Muscle layer of duodenum (tissue), 2 donors: ENCODE data around the gene MGAT4A.
"Not testable (repeated sequence)": the region's sequence is repeated elsewhere in the genome, so short reads cannot be mapped to it uniquely, and the experiment has no call there.

Source experiments
- H3K27ac ChIP-seq: one replicate; pipeline ENCODE4 v1.7.0; 2013; ENCODE audit warnings: mild to moderate bottlenecking, low read length
- H3K27me3 ChIP-seq: one replicate; pipeline ENCODE4 v1.7.0; 2013; ENCODE audit warnings: low read depth, mild to moderate bottlenecking, control low read depth, low read length
- H3K36me3 ChIP-seq, 2 donors: one replicate each; pipeline ENCODE4 v1.7.0; 2013; ENCODE audit warnings: low read length in 2 of 2, control low read depth in 1 of 2, mild to moderate bottlenecking in 1 of 2; ENCODE audit not compliant: insufficient read depth in 2 of 2, control insufficient read depth in 1 of 2
- H3K4me1 ChIP-seq, 2 donors: one replicate each; pipeline ENCODE4 v1.7.0; 2013; ENCODE audit warnings: low read length in 2 of 2, mild to moderate bottlenecking in 2 of 2, control low read depth in 1 of 2, moderate library complexity in 1 of 2; ENCODE audit not compliant: insufficient read depth in 2 of 2, control insufficient read depth in 1 of 2
- H3K4me3 ChIP-seq, 2 donors: one replicate each; pipeline ENCODE4 v1.7.0; 2013; ENCODE audit warnings: low read length in 2 of 2, low read depth in 1 of 2, mild to moderate bottlenecking in 1 of 2
- H3K9me3 ChIP-seq, 2 donors: one replicate each; pipeline ENCODE4 v1.7.0; 2013; ENCODE audit warnings: low read length in 2 of 2, control low read depth in 1 of 2, mild to moderate bottlenecking in 1 of 2; ENCODE audit not compliant: control insufficient read depth in 1 of 2
- donor health status: healthy.

Gene MGAT4A

DNA sequence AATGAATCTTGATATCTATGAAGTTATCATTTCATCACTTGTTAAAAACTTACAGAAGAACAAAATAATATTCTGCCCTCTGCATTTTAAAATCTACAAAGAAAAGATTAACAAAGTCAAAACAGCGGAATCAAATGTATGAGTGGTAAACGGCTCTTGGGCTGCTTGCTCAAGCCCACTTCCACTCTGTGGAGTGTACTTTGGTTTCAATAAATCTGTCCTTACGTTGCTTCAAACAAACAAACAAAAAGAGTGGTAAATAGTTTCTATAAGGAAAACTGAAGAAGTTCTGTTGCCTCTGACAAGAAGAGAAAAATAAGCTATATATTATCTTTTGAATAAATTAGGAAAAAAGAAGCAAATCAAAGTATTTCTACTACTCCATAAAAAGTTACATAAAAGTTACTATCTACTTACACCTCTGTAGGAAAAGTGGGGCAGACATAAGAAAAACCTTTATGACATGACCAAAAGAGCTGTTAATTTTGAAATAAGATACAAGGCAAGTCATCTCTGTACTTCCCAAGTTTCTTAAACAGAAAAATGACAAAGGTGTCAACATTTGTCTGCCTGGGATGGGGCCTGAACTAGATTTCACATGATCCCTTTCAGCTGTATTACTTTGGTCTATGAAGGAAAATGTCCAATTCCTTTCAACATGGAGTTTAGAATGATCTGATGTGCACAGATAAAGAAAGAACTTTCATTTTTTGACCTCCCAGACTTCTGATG lies 56.5 kb downstream of the MGAT4A start:
- Histone ChIP-seq H3K27me3 (no peaks in the 10 kb centered on the region), H3K9me3 (no peaks in the 10 kb centered on the region), H3K4me1 (no peaks in the 10 kb centered on the region), H3K4me3 (no peak overlapping the region), H3K36me3 (peaks cover 16 to 20% of the 10 kb centered on the region in 2 donors), H3K27ac (no peak overlapping the region)

DNA sequence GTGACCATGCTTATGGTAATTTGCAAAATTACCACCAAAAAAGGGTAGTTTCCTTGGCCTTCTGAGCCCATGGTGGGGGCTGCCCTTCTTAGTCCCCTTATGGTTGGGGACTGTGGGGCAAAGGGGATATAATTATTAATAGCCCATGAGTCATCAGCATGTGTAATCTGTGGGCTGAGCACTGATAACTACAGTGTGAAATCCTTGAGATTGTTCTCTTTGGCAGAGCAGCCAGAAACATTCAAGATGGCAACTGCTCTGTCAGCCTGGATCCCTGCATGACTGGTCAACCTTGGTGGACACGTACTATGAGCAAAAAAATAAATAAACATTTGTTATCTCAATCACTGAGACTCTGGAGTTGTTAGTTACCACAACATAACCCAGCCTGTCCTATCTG lies 61.3 kb downstream of the MGAT4A start:
- H3K27me3 ChIP-seq: no peaks in the 10 kb centered on the region
- H3K36me3 ChIP-seq: peaks cover 14 to 17% of the 10 kb centered on the region in 2 donors
- H3K4me3 ChIP-seq: no peak overlapping the region
- H3K27ac ChIP-seq: no peak overlapping the region
- H3K4me1 ChIP-seq: no peaks in the 10 kb centered on the region
- H3K9me3 ChIP-seq: no peaks in the 10 kb centered on the region

- H3K36me3 ChIP-seq: peaks cover 6 to 13% of the 10 kb centered on the region in 2 donors
Observed at GRCh38 chr2:98665677-98666076, 65.3 kb downstream of the MGAT4A start.

GRCh38 chr2:98664323-98664722 lies 66.6 kb downstream of the MGAT4A start:
- Histone ChIP-seq H3K27me3 (no peaks in the 10 kb centered on the region), H3K4me3 (no peak overlapping the region), H3K36me3 (peaks cover 0 to 16% of the 10 kb centered on the region in 2 donors), H3K4me1 (no peaks in the 10 kb centered on the region), H3K9me3 (no peaks in the 10 kb centered on the region), H3K27ac (no peak overlapping the region)

More at GRCh38 chr2:98665677-98666076, 65.3 kb downstream of the MGAT4A start:
- Histone ChIP-seq H3K27ac (no peak overlapping the region), H3K9me3 (no peaks in the 10 kb centered on the region), H3K27me3 (no peaks in the 10 kb centered on the region), H3K4me1 (no peaks in the 10 kb centered on the region), H3K4me3 (no peak overlapping the region)

GRCh38 chr2:98663511-98664090 lies 67.3 kb downstream of the MGAT4A start:
- H3K4me1 ChIP-seq: no peaks in the 10 kb centered on the region
- no peaks in the 10 kb centered on the region for H3K9me3 ChIP-seq
- no peak overlapping the region for H3K4me3 ChIP-seq
- H3K27ac ChIP-seq: no peak overlapping the region
- peaks cover 0 to 16% of the 10 kb centered on the region in 2 donors for H3K36me3 ChIP-seq
- no peaks in the 10 kb centered on the region for H3K27me3 ChIP-seq

DNA sequence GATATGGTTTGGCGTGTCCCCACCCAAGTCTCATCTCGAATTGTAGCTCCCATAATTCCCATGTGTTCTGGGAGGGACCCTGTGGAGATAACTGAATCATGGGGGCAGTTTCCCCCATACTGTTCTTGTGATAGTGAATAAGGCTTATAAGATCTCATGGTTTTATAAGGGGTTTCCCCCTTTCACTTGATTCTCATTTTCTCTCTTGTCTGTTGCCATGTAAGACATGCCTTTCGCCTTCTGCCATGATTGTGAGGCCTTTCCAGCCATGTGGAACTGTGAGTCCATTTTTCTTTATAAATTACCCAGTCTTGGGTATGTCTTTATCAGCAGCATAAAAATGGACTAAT lies 71.5 kb downstream of the MGAT4A start:
- H3K36me3 ChIP-seq: peaks cover 0 to 15% of the 10 kb centered on the region in 2 donors
- H3K27ac ChIP-seq, H3K27me3 ChIP-seq, H3K4me3 ChIP-seq, H3K4me1 ChIP-seq, H3K9me3 ChIP-seq: not testable (repeated sequence)

DNA sequence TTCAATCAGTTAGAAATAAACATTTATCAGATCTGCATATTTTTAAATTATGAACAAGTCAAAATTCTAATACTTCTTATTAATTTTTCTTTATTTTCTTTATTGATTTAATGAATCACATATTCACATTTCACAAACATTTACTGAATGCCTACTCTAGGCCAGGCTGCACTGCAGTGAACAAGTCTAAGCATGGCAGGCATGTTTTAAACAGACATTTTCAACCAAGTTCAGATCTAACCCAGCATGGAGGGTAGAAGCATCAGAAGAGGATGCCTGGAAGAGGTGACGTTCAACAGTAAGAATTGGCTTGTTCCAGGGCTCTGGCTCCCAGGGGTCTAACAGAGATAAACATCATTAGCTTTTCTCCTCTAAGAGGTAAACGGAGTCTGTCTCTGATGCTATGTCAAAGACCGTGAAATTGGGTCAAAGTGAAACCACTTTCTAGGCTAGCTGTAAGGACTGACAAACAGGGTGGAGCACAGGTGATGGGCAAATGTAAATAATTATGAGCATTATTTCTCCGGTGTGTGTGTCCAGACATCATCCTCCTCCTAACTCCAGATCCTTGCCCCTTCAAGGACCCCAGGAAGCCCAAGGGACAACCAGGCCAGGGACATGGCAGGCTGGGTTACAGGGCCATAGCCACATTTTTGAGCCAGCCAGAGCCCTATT lies 72.0 kb downstream of the MGAT4A start:
- H3K4me1 ChIP-seq: no peaks in the 10 kb centered on the region
- H3K27ac ChIP-seq: no peak overlapping the region
- no peaks in the 10 kb centered on the region for H3K9me3 ChIP-seq
- peaks cover 0 to 12% of the 10 kb centered on the region in 2 donors for H3K36me3 ChIP-seq
- no peak overlapping the region for H3K4me3 ChIP-seq
- no peaks in the 10 kb centered on the region for H3K27me3 ChIP-seq

GRCh38 chr2:98656800-98657199 lies 74.1 kb downstream of the MGAT4A start:
- H3K27me3 ChIP-seq: no peaks in the 10 kb centered on the region
- H3K9me3 ChIP-seq: no peaks in the 10 kb centered on the region
- no peak overlapping the region for H3K27ac ChIP-seq
- no peaks in the 10 kb centered on the region for H3K4me1 ChIP-seq
- H3K4me3 ChIP-seq: no peak overlapping the region
- H3K36me3 ChIP-seq: peaks cover 0 to 12% of the 10 kb centered on the region in 2 donors

DNA sequence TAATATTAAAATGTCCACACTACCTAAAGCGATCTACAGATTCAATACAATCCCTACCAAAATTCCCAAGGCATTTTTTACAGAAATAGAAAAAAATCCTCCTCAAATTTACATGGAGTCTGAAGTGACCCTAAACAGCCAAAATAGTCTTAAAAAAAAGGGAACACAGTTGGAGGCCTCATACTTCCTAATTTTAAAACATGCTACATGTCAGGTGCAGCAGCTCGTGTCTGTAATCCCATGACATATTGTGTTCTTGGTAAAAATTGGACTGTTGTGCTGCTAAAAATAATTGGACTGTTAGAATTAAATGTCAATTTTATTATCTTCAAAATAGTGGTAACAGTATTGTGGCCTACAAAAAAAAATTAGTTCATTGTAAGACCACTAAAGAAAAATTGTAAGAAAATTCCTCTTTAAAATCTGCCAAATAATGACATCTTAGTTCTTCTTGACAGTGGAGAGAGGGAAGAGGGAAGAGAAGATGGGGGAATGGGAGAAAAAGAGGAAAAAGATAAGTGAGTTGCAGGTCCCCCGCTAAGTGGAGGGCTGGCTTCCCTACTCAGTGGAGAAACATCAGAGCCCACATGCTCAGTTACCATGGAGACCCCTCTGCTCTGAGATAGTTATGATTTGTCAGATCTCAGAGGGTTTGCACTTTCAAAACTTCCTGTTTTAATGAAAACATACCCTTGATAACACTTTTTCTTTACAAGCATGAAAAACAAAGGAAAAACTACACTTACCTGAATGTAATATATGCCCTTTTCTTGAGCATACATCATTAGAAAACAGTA lies 76.0 kb downstream of the MGAT4A start:
- Histone ChIP-seq H3K4me1 (no peaks in the 10 kb centered on the region), H3K27me3 (no peaks in the 10 kb centered on the region), H3K36me3 (no peaks in the 10 kb centered on the region), H3K27ac (no peak overlapping the region), H3K4me3 (no peak overlapping the region), H3K9me3 (no peaks in the 10 kb centered on the region)

GRCh38 chr2:98650998-98651397 lies 79.9 kb downstream of the MGAT4A start:
- Histone ChIP-seq H3K27ac (no peak overlapping the region), H3K9me3 (no peaks in the 10 kb centered on the region), H3K27me3 (no peaks in the 10 kb centered on the region), H3K4me1 (no peaks in the 10 kb centered on the region), H3K4me3 (no peak overlapping the region), H3K36me3 (peaks cover 7 to 10% of the 10 kb centered on the region in 2 donors)

- H3K36me3 ChIP-seq: peaks cover 10 to 11% of the 10 kb centered on the region in 2 donors
- H3K27me3 ChIP-seq: no peaks in the 10 kb centered on the region
- no peak overlapping the region for H3K27ac ChIP-seq
- H3K4me1 ChIP-seq: no peaks in the 10 kb centered on the region
- no peak overlapping the region for H3K4me3 ChIP-seq
- H3K9me3 ChIP-seq: no peaks in the 10 kb centered on the region
Observed at GRCh38 chr2:98649992-98650375, 80.9 kb downstream of the MGAT4A start.
